ENCODE data around the gene TULP3. TPM values are rescaled to one million over a fixed set of nuclear protein-coding genes. Genes with fewer than 3 reads are reported as not detected.

TULP3 gene
- total and polyA plus RNA-seq, 3 donors from 2014 or later, result 20.5 to 29.2 (median 26.5) TPM

DNA sequence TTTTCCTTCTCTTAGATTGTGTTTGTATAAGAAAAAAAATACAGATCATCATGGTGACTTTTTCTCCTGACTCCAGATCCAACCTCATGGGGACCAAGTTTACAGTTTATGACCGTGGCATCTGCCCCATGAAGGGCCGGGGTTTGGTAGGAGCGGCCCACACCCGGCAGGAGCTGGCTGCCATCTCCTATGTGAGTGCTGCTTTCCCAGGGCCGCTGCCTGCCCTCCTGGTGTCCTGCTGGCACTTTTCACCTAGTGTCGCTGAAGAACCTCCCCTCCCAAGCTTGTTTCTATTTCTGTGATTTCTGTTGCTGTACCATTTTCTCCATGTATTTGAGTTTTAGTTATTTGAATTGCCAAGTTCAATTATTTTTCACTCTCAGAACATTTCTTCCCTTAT is 43.7 kb downstream of the TULP3 start:
- Histone ChIP-seq H3K27ac (no peak overlapping the region), H3K4me1 (no peaks in the 10 kb centered on the region), H3K27me3 (no peaks in the 10 kb centered on the region), H3K4me3 (no peak overlapping the region), H3K36me3 (ENCODE audit: low read depth, missing control alignments) (no peaks in the 10 kb centered on the region), H3K9me3 (no peaks in the 10 kb centered on the region)
- intact Hi-C loops (cut with DNase I; ENCODE audit: low total_unique reads), result loop anchor here (10.0 kb wide), 1 partner anchor 100 kb away; the partner anchor contains the start of gene NRIP2
- TF ChIP-seq POLR2A (IDR thresholded peaks at IDR 0.05), result no peak
- TF ChIP-seq, protein P1, sequence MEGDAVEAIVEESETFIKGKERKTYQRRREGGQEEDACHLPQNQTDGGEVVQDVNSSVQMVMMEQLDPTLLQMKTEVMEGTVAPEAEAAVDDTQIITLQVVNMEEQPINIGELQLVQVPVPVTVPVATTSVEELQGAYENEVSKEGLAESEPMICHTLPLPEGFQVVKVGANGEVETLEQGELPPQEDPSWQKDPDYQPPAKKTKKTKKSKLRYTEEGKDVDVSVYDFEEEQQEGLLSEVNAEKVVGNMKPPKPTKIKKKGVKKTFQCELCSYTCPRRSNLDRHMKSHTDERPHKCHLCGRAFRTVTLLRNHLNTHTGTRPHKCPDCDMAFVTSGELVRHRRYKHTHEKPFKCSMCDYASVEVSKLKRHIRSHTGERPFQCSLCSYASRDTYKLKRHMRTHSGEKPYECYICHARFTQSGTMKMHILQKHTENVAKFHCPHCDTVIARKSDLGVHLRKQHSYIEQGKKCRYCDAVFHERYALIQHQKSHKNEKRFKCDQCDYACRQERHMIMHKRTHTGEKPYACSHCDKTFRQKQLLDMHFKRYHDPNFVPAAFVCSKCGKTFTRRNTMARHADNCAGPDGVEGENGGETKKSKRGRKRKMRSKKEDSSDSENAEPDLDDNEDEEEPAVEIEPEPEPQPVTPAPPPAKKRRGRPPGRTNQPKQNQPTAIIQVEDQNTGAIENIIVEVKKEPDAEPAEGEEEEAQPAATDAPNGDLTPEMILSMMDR (IDR thresholded peaks at IDR 0.05), result no peak
- 93 to 95% methylated on average over 6 of the region's 6 CpGs for WGBS, 2 donors
- no peak for DNase-seq

DNA sequence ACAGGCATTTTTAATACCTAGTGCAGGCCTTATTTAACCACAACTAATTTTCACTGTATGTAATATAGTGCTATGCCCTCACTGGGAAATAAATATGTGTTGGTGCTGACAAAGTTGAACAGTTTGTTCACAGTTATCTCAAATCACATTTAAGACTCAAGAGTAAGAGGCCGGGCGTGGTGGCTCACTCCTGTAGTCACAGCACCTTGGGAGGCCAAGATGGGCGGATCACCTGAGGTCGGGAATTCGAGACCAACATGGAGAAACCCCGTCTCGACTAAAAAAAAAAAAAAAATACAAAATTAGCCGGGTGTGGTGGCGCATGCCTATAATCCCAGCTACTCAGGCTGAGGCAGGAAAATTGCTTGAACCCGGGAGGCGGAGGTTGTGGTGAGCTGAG is 45.6 kb downstream of the TULP3 start:
- H3K4me1 ChIP-seq, result no peaks in the 10 kb centered on the region
- no peaks in the 10 kb centered on the region for H3K9me3 ChIP-seq
- H3K4me3 ChIP-seq, result no peak overlapping the region
- TF ChIP-seq, protein P1 (IDR thresholded peaks at IDR 0.05), result no peak
- no peak for TF ChIP-seq POLR2A (IDR thresholded peaks at IDR 0.05)
- intact Hi-C loops (cut with DNase I; ENCODE audit: low total_unique reads), result loop anchor here (10.0 kb wide), 1 partner anchor 102 kb away; the partner anchor contains the start of gene NRIP2
- DNase-seq, result no peak
- H3K36me3 ChIP-seq (ENCODE audit: low read depth, missing control alignments), result no peaks in the 10 kb centered on the region
- no peak overlapping the region for H3K27ac ChIP-seq
- 96 to 97% methylated on average over 11 of the region's 11 CpGs for WGBS, 2 donors
- no peaks in the 10 kb centered on the region for H3K27me3 ChIP-seq

DNA sequence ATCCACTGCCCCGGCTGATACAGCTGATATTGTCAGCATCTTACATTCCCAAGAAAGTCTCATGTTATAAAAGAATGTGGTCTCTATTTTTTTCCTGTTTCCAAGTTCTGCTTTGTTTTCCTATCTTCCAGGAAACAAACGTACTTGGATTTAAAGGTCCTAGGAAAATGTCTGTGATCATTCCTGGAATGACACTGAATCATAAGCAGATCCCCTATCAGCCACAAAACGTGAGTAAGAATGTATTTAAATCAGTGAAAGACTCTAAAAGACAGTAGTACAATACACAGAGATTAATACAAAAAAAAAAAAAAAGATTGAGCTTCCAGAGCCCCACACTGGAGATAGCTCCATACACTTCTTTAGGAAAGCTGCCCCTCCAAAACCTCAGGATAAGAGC is 46.8 kb downstream of the TULP3 start:
- no peak for DNase-seq
- H3K27ac ChIP-seq, result no peak overlapping the region
- TF ChIP-seq POLR2A (IDR thresholded peaks at IDR 0.05), result no peak
- TF ChIP-seq, protein P1 (IDR thresholded peaks at IDR 0.05), result no peak
- intact Hi-C loops (cut with DNase I; ENCODE audit: low total_unique reads), result loop anchor here (10.0 kb wide), 1 partner anchor 103 kb away; the partner anchor contains the start of gene NRIP2
- no peaks in the 10 kb centered on the region for H3K27me3 ChIP-seq
- H3K4me1 ChIP-seq, result no peaks in the 10 kb centered on the region
- no peaks in the 10 kb centered on the region for H3K9me3 ChIP-seq
- WGBS, 2 donors, result 82 to 87% methylated on average over 3 of the region's 3 CpGs
- no peak overlapping the region for H3K4me3 ChIP-seq
- H3K36me3 ChIP-seq (ENCODE audit: low read depth, missing control alignments), result no peaks in the 10 kb centered on the region

DNA sequence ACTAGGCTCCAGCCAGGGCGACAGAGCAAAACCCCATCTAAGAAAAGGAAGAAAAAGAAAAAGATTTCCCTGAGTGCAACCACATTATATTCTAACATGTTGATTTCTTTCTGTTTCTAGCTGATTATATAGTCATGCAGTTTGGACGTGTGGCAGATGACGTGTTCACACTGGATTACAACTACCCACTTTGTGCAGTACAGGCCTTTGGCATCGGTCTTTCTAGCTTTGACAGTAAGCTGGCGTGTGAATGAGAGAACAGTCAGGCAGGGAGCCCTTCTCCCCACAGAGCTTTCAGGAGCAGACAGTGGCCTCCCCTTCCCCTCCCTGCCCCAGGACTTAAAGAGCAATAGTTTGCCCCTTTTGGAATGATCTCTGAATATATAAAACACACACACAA is 48.5 kb downstream of the TULP3 start:
- Histone ChIP-seq H3K27ac (no peak overlapping the region), H3K4me3 (no peak overlapping the region), H3K4me1 (no peaks in the 10 kb centered on the region), H3K36me3 (ENCODE audit: low read depth, missing control alignments) (no peaks in the 10 kb centered on the region), H3K27me3 (no peaks in the 10 kb centered on the region), H3K9me3 (no peaks in the 10 kb centered on the region)
- DNase-seq, result no peak
- 81 to 93% methylated on average over 5 of the region's 5 CpGs for WGBS, 2 donors
- no peak for TF ChIP-seq POLR2A (IDR thresholded peaks at IDR 0.05)
- TF ChIP-seq, protein P1 (IDR thresholded peaks at IDR 0.05), result no peak
- intact Hi-C loops (cut with DNase I; ENCODE audit: low total_unique reads), result loop anchor here (10.0 kb wide), 1 partner anchor 104 kb away; the partner anchor contains the start of gene NRIP2

DNA sequence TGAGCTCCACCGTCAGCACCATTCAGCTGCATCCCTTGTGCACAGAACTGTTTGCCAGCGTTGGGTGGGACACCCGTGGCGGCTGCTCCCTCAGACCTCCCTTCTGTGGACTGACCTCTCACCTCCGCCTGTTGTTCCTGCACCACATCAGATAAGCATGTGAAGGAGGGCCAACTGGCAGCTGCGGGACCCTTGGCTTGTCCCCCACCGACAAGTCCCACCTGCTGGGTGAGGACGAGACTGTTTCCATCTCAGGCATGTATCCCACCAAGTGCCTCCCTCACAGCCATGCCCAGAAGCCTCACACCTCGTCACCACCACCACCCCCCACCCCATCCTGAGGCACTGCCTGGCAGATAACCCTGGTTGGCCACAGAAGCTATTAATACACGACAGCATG is 49.9 kb downstream of the TULP3 start:
- DNase-seq, result no peak
- Histone ChIP-seq H3K36me3 (ENCODE audit: low read depth, missing control alignments) (no peaks in the 10 kb centered on the region), H3K27me3 (no peaks in the 10 kb centered on the region), H3K4me3 (no peak overlapping the region), H3K9me3 (no peaks in the 10 kb centered on the region), H3K4me1 (no peaks in the 10 kb centered on the region), H3K27ac (no peak overlapping the region)
- TF ChIP-seq POLR2A (IDR thresholded peaks at IDR 0.05), result no peak
- intact Hi-C loops (cut with DNase I; ENCODE audit: low total_unique reads), result no loop called here
- WGBS, 2 donors, result 41 to 64% methylated on average over 8 to 10 of the region's 10 CpGs
